Esophagus muscularis mucosa (tissue), 4 donors: ENCODE data around the gene POTEF.
"Not testable (repeated sequence)": the region's sequence is repeated elsewhere in the genome, so short reads cannot be mapped to it uniquely, and the experiment has no call there.

Experiments
- CTCF ChIP-seq, 3 experiments: fragments of 200-600 bp in 2 of 3; fragments of 450-650 bp in 1 of 3; sonication (generic) in 2 of 3; IDR thresholded peaks; one replicate each; pipeline ENCODE4 v1.5.1; 2017 to 2019; ENCODE audit warnings: antibody characterized with exemption in 3 of 3, mild to moderate bottlenecking in 2 of 3, moderate library complexity in 1 of 3
- EP300 ChIP-seq: sonication (generic); formaldehyde crosslinking; IDR thresholded peaks from one replicate; pipeline ENCODE4 v1.6.1; 2017; ENCODE audit warnings: antibody characterized with exemption
- POLR2A ChIP-seq: fragments of 450-650 bp; IDR thresholded peaks from one replicate; pipeline ENCODE4 v1.6.1; 2017; ENCODE audit warnings: antibody characterized with exemption, moderate library complexity, mild to moderate bottlenecking, low read depth

GRCh38 chr2:130052376-130052775 is 76.6 kb downstream of the POTEF start:
- TF ChIP-seq POLR2A; EP300; CTCF (IDR thresholded peaks at IDR 0.05): not testable (repeated sequence)
